Activated CD8-positive, alpha-beta memory T cell treated with anti-CD3 and anti-CD28 coated beads, Interleukin-2, amount 50 U/mL, for 24 hours (primary cell): ENCODE data around the gene PTGER4.
"Not testable (repeated sequence)": the region's sequence is repeated elsewhere in the genome, so short reads cannot be mapped to it uniquely, and the experiment has no call there.

ENCODE experiments used
- DNase-seq: peaks from one replicate; pipeline ENCODE4 v3.0.0-alpha.2; 2020; ENCODE audit errors: extremely low read depth

PTGER4 gene

GRCh38 chr5:40689438-40689837 is 9.7 kb downstream of the PTGER4 start:
- DNase-seq, result no peak

- DNase-seq, result no peak
These were observed 10.6 kb downstream of the PTGER4 start for GRCh38 chr5:40690267-40690666.

- DNase-seq, result no peak
These were observed 12.2 kb downstream of the PTGER4 start for GRCh38 chr5:40691894-40692293.

GRCh38 chr5:40694433-40694832 is 14.7 kb downstream of the PTGER4 start:
- DNase-seq, result no peak

GRCh38 chr5:40700116-40700782 is 20.5 kb downstream of the PTGER4 start:
- no peak for DNase-seq

- DNase-seq, result not testable (repeated sequence)
These were observed 22.3 kb downstream of the PTGER4 start for GRCh38 chr5:40702027-40702426.

GRCh38 chr5:40705484-40705883 is 25.8 kb downstream of the PTGER4 start:
- not testable (repeated sequence) for DNase-seq

GRCh38 chr5:40710575-40710974 is 30.9 kb downstream of the PTGER4 start:
- not testable (repeated sequence) for DNase-seq

- DNase-seq, result no peak
These were observed 34.3 kb downstream of the PTGER4 start for GRCh38 chr5:40714001-40714400.

GRCh38 chr5:40716000-40716399 is 36.3 kb downstream of the PTGER4 start:
- no peak for DNase-seq

GRCh38 chr5:40716590-40716989 is 36.9 kb downstream of the PTGER4 start:
- DNase-seq, result no peak

GRCh38 chr5:40717281-40717680 is 37.6 kb downstream of the PTGER4 start:
- DNase-seq, result no peak

- DNase-seq, result no peak
These were observed 40.4 kb downstream of the PTGER4 start for GRCh38 chr5:40720069-40720468.

GRCh38 chr5:40722497-40722911 is 42.8 kb downstream of the PTGER4 start:
- DNase-seq, result not testable (repeated sequence)

GRCh38 chr5:40733434-40733833 is 53.7 kb downstream of the PTGER4 start:
- DNase-seq, result no peak

GRCh38 chr5:40733879-40734563 is 54.3 kb downstream of the PTGER4 start:
- no peak for DNase-seq

- DNase-seq, result no peak
These were observed 55.3 kb downstream of the PTGER4 start for GRCh38 chr5:40734986-40735385.

- DNase-seq, result no peak
These were observed 55.9 kb downstream of the PTGER4 start for GRCh38 chr5:40735609-40736008.

GRCh38 chr5:40736103-40736875 is 56.6 kb downstream of the PTGER4 start:
- DNase-seq, result no peak

GRCh38 chr5:40738502-40738901 is 58.8 kb downstream of the PTGER4 start:
- DNase-seq, result no peak
